ENCODE data around the gene ZNF675. TPM values are rescaled to one million over a fixed set of nuclear protein-coding genes. Genes with fewer than 3 reads are reported as not detected.
"Not testable (repeated sequence)": the region's sequence is repeated elsewhere in the genome, so short reads cannot be mapped to it uniquely, and the experiment has no call there.

Gene ZNF675
- 37.3 TPM for polyA plus RNA-seq

- peaks cover 4% of the 10 kb centered on the region for H3K36me3 Mint-ChIP-seq
- peak within 1 kb of the TSS; percentile 98 for H3K27ac Mint-ChIP-seq
- H3K9me3 Mint-ChIP-seq: peaks cover 0 to 3% (median 0%) of the 10 kb centered on the region in 3 donors
- H3K4me3 Mint-ChIP-seq: peak within 1 kb of the TSS; percentile 98 to 100 (median 99)
- H3K27me3 Mint-ChIP-seq: no peaks in the 10 kb centered on the region
- H3K4me1 Mint-ChIP-seq: peaks cover 24 to 41% (median 36%) of the 10 kb centered on the region in 3 donors
These were observed at the start of gene ZNF675 for GRCh38 chr19:23686621-23687423. ZNF675 (minus strand) TSS chr19:23687212; CDS start chr19:23687033, 179 bp downstream.

GRCh38 chr19:23730729-23731465, 43.9 kb upstream of the ZNF675 start:
- not testable (repeated sequence) for H3K4me1 Mint-ChIP-seq, H3K4me3 Mint-ChIP-seq, H3K36me3 Mint-ChIP-seq, H3K27me3 Mint-ChIP-seq, H3K27ac Mint-ChIP-seq
- H3K9me3 Mint-ChIP-seq: peaks cover 4 to 20% (median 15%) of the 10 kb centered on the region in 3 donors

- not testable (repeated sequence) for H3K27ac Mint-ChIP-seq, H3K27me3 Mint-ChIP-seq, H3K9me3 Mint-ChIP-seq, H3K4me1 Mint-ChIP-seq, H3K36me3 Mint-ChIP-seq
- peak overlapping the region in 2 of 4 donors; percentile 71 to 77 for H3K4me3 Mint-ChIP-seq
These were observed 37.1 kb upstream of the ZNF675 start for GRCh38 chr19:23724161-23724560.

- Mint-ChIP-seq H3K4me1 (peaks cover 1 to 4% (median 4%) of the 10 kb centered on the region in 3 donors), H3K27ac (no peak overlapping the region), H3K9me3 (no peaks in the 10 kb centered on the region), H3K36me3 (peaks cover 1% of the 10 kb centered on the region), H3K27me3 (peaks cover 5% of the 10 kb centered on the region), H3K4me3 (no peak overlapping the region)
These were observed 31.8 kb upstream of the ZNF675 start for GRCh38 chr19:23718802-23719201.

- Mint-ChIP-seq H3K9me3 (no peaks in the 10 kb centered on the region), H3K4me3 (no peak overlapping the region), H3K4me1 (peaks cover 1 to 4% (median 1%) of the 10 kb centered on the region in 3 donors), H3K36me3 (peaks cover 1% of the 10 kb centered on the region), H3K27ac (no peak overlapping the region), H3K27me3 (peaks cover 5% of the 10 kb centered on the region)
These were observed 29.8 kb upstream of the ZNF675 start for GRCh38 chr19:23716792-23717191.

GRCh38 chr19:23709347-23709746, 22.3 kb upstream of the ZNF675 start:
- Mint-ChIP-seq H3K4me1 (no peaks in the 10 kb centered on the region), H3K27ac (no peak overlapping the region), H3K36me3 (no peaks in the 10 kb centered on the region), H3K9me3 (peaks cover 1 to 10% (median 3%) of the 10 kb centered on the region in 3 donors), H3K4me3 (no peak overlapping the region), H3K27me3 (no peaks in the 10 kb centered on the region)

GRCh38 chr19:23706657-23707056, 19.6 kb upstream of the ZNF675 start:
- H3K4me1 Mint-ChIP-seq: peaks cover 0 to 2% (median 0%) of the 10 kb centered on the region in 3 donors
- H3K27me3 Mint-ChIP-seq: peaks cover 4% of the 10 kb centered on the region
- no peak overlapping the region for H3K4me3 Mint-ChIP-seq
- no peak overlapping the region for H3K27ac Mint-ChIP-seq
- peaks cover 1 to 10% (median 3%) of the 10 kb centered on the region in 3 donors for H3K9me3 Mint-ChIP-seq
- no peaks in the 10 kb centered on the region for H3K36me3 Mint-ChIP-seq

GRCh38 chr19:23699521-23699860, 12.5 kb upstream of the ZNF675 start:
- H3K9me3 Mint-ChIP-seq: peaks cover 0 to 4% (median 2%) of the 10 kb centered on the region in 3 donors
- H3K4me1 Mint-ChIP-seq: peaks cover 1 to 6% (median 4%) of the 10 kb centered on the region in 3 donors
- peak overlapping the region in 1 of 4 donors; percentile 21 for H3K4me3 Mint-ChIP-seq
- peaks cover 4% of the 10 kb centered on the region for H3K27me3 Mint-ChIP-seq
- H3K36me3 Mint-ChIP-seq: peaks cover 2% of the 10 kb centered on the region
- no peak overlapping the region for H3K27ac Mint-ChIP-seq

- Mint-ChIP-seq H3K4me3 (peak overlapping the region in 1 of 4 donors; percentile 52), H3K4me1 (peaks cover 1 to 6% (median 4%) of the 10 kb centered on the region in 3 donors), H3K27ac (no peak overlapping the region), H3K9me3 (peaks cover 0 to 4% (median 2%) of the 10 kb centered on the region in 3 donors), H3K27me3 (peaks cover 4% of the 10 kb centered on the region), H3K36me3 (peaks cover 2% of the 10 kb centered on the region)
These were observed 11.9 kb upstream of the ZNF675 start for GRCh38 chr19:23698711-23699520.

GRCh38 chr19:23692937-23693336, 5.9 kb upstream of the ZNF675 start:
- not testable (repeated sequence) for H3K27ac Mint-ChIP-seq, H3K9me3 Mint-ChIP-seq, H3K36me3 Mint-ChIP-seq, H3K27me3 Mint-ChIP-seq, H3K4me3 Mint-ChIP-seq
- peaks cover 4 to 14% (median 7%) of the 10 kb centered on the region in 3 donors for H3K4me1 Mint-ChIP-seq

GRCh38 chr19:23673132-23673531, 13.9 kb downstream of the ZNF675 start:
- H3K9me3 Mint-ChIP-seq: peaks cover 0 to 13% (median 6%) of the 10 kb centered on the region in 3 donors

GRCh38 chr19:23668606-23669005, 18.4 kb downstream of the ZNF675 start:
- Mint-ChIP-seq H3K4me1 (peaks cover 7 to 11% (median 9%) of the 10 kb centered on the region in 3 donors), H3K36me3 (peaks cover 22% of the 10 kb centered on the region), H3K9me3 (peaks cover 3 to 22% (median 11%) of the 10 kb centered on the region in 3 donors)
- not testable (repeated sequence) for H3K4me3 Mint-ChIP-seq, H3K27me3 Mint-ChIP-seq, H3K27ac Mint-ChIP-seq

More at GRCh38 chr19:23673132-23673531, 13.9 kb downstream of the ZNF675 start:
- H3K36me3 Mint-ChIP-seq: peaks cover 28% of the 10 kb centered on the region
- H3K27me3 Mint-ChIP-seq: no peaks in the 10 kb centered on the region
- peak overlapping the region in 1 of 4 donors; percentile 12 for H3K4me3 Mint-ChIP-seq
- H3K27ac Mint-ChIP-seq: peak overlapping the region in 1 of 3 donors; percentile 42
- H3K4me1 Mint-ChIP-seq: peaks cover 16 to 30% (median 20%) of the 10 kb centered on the region in 3 donors

- no peak overlapping the region for H3K27ac Mint-ChIP-seq
- H3K4me1 Mint-ChIP-seq: peaks cover 0 to 7% (median 4%) of the 10 kb centered on the region in 3 donors
- H3K9me3 Mint-ChIP-seq: peaks cover 7 to 31% (median 13%) of the 10 kb centered on the region in 3 donors
- H3K36me3 Mint-ChIP-seq: peaks cover 27% of the 10 kb centered on the region
- no peaks in the 10 kb centered on the region for H3K27me3 Mint-ChIP-seq
- H3K4me3 Mint-ChIP-seq: no peak overlapping the region
These were observed 21.2 kb downstream of the ZNF675 start for GRCh38 chr19:23665651-23666410.

GRCh38 chr19:23649817-23650216, 37.2 kb downstream of the ZNF675 start:
- not testable (repeated sequence) for H3K27me3 Mint-ChIP-seq, H3K4me3 Mint-ChIP-seq, H3K4me1 Mint-ChIP-seq
- Mint-ChIP-seq H3K27ac (peak overlapping the region in 1 of 3 donors; percentile 62), H3K36me3 (peaks cover 12% of the 10 kb centered on the region), H3K9me3 (peaks cover 5 to 39% (median 34%) of the 10 kb centered on the region in 3 donors)

Data from IgD-negative memory B cell (primary cell).